Glutamatergic neuron (in vitro differentiated cells): Measurements from ENCODE around the gene MAP7D2. TPM values are rescaled to one million over a fixed set of nuclear protein-coding genes. Genes with fewer than 3 reads are reported as not detected.
A peak's percentile ranks its signal among the peaks of the same experiment; 100 is the strongest.

Experiments used
- DNase-seq: peaks from one replicate; pipeline ENCODE4 v3.0.0; 2022
- H3K27ac Mint-ChIP-seq: one replicate; pipeline ENCODE4 v1.8.0; 2020; ENCODE audit warnings: mild to moderate bottlenecking, mixed read lengths, inconsistent platforms; ENCODE audit not compliant: unreplicated experiment
- H3K27me3 Mint-ChIP-seq: one replicate; pipeline ENCODE4 v1.8.0; 2020; ENCODE audit warnings: mild to moderate bottlenecking, moderate library complexity, mixed read lengths, inconsistent platforms; ENCODE audit not compliant: unreplicated experiment
- H3K36me3 Mint-ChIP-seq: one replicate; pipeline ENCODE4 v1.8.0; 2020; ENCODE audit warnings: mild to moderate bottlenecking, mixed read lengths, inconsistent platforms; ENCODE audit not compliant: unreplicated experiment
- H3K4me1 Mint-ChIP-seq: one replicate; pipeline ENCODE4 v1.8.0; 2020; ENCODE audit warnings: mild to moderate bottlenecking, low read depth, mixed read lengths, inconsistent platforms; ENCODE audit not compliant: unreplicated experiment
- H3K4me3 Mint-ChIP-seq: one replicate; pipeline ENCODE4 v1.8.0; 2020; ENCODE audit warnings: mild to moderate bottlenecking, mixed read lengths, inconsistent platforms; ENCODE audit not compliant: unreplicated experiment
- H3K9me3 Mint-ChIP-seq: one replicate; pipeline ENCODE4 v1.8.0; 2020; ENCODE audit warnings: mild to moderate bottlenecking, moderate library complexity, mixed read lengths, inconsistent platforms; ENCODE audit not compliant: unreplicated experiment
- total RNA-seq: library from RNA; stranded (reverse); fragmentation: NEBNext Ultra II Directional; extraction: Animal tissue kit (Norgen Biotek cat#: 25700); gene quantifications from one replicate; pipeline ENCODE4 v1.2.1, GENCODE V29; 2021; ENCODE audit not compliant: unreplicated experiment
- TF ChIP-seq, protein P1 (sequence below): fragments of 200-600 bp; sonication (generic); IDR thresholded peaks from one replicate; pipeline ENCODE4 v1.5.0; 2021; ENCODE audit not compliant: partially characterized antibody, unreplicated experiment

MAP7D2 gene
- total RNA-seq, 1 donor from 2014 or later = 3.0 TPM

DNA sequence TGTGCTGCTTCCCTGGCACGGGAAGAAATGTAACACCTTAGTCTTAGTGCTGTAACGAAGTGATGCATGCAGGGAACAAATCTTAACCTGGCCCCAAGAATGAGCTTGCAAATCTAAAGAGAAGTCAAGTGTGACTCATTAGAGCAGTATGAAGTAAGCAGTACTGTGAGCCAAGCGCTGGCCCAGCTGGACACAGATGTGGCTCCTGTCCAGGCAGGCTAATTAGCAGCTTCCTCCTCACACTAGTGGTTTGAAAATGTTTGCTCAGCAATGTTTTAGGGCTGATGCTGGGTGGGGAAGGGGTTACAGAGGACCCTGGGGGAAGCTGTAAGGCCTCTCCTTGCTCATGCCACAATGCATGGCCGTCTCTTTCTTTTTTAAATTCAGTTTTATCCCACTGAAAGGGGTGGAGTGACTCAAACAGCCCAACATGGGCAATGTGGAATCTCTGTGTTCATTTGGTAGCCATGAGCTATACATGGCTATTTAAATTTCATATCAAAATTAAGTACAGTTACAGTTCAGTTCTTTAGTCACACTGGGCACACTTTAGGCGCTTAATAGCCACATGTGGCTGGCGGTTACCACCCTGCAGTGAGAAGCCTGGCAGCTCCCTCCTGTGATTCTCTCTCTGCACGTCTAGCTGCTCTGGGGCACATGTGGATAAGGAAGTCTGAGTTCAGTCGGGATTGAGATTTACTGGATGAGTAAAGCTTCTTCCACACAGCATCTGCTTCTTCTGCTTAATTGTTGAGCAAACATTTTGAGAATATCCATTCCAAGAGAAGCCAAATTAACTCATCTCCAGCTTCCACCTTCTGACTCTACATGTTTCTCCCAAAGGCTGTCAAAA lies 48.8 kb downstream of the MAP7D2 start:
- DNase-seq = peak; percentile 32
- peak overlapping the region; percentile 29 for H3K27ac Mint-ChIP-seq
- no peaks in the 10 kb centered on the region for H3K27me3 Mint-ChIP-seq
- H3K4me3 Mint-ChIP-seq = no peak overlapping the region
- peaks cover 3% of the 10 kb centered on the region for H3K9me3 Mint-ChIP-seq
- H3K4me1 Mint-ChIP-seq = peaks cover 9% of the 10 kb centered on the region
- TF ChIP-seq, protein P1, sequence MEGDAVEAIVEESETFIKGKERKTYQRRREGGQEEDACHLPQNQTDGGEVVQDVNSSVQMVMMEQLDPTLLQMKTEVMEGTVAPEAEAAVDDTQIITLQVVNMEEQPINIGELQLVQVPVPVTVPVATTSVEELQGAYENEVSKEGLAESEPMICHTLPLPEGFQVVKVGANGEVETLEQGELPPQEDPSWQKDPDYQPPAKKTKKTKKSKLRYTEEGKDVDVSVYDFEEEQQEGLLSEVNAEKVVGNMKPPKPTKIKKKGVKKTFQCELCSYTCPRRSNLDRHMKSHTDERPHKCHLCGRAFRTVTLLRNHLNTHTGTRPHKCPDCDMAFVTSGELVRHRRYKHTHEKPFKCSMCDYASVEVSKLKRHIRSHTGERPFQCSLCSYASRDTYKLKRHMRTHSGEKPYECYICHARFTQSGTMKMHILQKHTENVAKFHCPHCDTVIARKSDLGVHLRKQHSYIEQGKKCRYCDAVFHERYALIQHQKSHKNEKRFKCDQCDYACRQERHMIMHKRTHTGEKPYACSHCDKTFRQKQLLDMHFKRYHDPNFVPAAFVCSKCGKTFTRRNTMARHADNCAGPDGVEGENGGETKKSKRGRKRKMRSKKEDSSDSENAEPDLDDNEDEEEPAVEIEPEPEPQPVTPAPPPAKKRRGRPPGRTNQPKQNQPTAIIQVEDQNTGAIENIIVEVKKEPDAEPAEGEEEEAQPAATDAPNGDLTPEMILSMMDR = no peak
- H3K36me3 Mint-ChIP-seq = no peaks in the 10 kb centered on the region

DNA sequence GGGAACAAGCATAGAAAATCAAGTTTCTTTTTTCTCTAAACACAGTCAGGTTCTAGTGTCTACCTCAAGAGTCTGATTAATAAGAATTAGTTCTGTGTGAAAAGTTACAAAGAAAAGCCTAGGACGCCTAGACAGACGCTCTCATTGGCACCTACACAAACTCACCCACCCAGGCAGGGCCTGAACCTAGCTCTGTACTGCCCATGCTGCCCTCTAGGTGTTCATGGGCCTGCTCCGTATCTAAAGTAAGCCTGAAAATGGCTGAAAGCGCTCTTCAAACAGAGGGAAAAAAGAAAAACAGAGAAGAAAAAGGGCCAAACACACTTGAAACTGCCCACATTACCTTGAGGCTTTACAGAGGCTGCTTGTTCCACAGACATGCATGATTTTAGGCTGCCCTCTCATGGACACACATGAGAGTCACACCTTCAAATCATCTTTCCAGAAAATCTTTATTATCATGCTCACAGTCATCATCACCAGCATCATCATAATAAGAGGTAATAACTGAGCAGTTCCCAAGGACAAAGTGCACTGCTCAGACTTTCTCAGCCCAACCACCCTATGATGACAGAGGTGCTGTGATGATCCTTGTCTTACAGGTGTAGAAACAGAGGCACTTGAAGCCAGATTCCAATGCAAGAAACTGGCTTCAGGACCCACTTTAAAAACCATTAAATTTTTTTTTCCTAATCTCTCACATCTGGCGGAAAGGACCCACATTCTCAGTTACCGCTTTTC lies 49.6 kb downstream of the MAP7D2 start:
- Mint-ChIP-seq H3K9me3 (peaks cover 3% of the 10 kb centered on the region), H3K27ac (peak overlapping the region; percentile 29), H3K4me3 (no peak overlapping the region), H3K4me1 (peaks cover 9% of the 10 kb centered on the region), H3K27me3 (no peaks in the 10 kb centered on the region), H3K36me3 (no peaks in the 10 kb centered on the region)
- DNase-seq = no peak
- TF ChIP-seq, protein P1 = no peak

DNA sequence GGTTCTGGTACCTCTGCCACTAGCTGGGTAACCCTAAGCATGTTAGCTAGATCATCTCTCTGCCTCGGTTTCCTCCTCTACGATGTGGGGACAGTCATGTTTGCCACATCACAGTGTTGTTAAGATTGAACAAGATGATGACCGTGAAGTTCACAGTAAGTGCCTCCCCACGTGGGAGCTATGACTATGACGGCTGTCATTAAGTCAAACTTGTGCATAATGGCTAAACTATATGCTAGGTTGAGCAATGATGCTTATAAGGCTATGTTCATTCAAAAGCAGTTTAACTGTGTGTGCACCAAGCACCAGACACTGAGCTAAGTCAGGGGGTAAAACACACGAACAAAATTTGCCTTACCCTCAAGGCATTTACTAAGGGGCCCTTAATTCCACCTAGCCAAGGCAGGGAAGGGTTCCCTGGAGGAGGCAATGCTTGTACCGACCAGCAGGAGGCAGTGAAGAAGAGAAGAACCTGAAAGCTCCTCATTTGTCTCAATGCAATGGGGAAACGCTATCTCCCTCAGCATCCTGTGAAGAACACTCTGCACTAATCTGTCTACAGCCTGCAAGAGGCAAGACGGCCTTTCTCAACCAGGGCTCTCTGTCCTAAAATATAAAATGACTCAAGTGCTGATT lies 52.9 kb downstream of the MAP7D2 start:
- no peaks in the 10 kb centered on the region for H3K27me3 Mint-ChIP-seq
- peaks cover 9% of the 10 kb centered on the region for H3K4me1 Mint-ChIP-seq
- no peak overlapping the region for H3K4me3 Mint-ChIP-seq
- no peak overlapping the region for H3K27ac Mint-ChIP-seq
- DNase-seq = no peak
- H3K36me3 Mint-ChIP-seq = no peaks in the 10 kb centered on the region
- H3K9me3 Mint-ChIP-seq = peaks cover 3% of the 10 kb centered on the region
- TF ChIP-seq, protein P1 = no peak

DNA sequence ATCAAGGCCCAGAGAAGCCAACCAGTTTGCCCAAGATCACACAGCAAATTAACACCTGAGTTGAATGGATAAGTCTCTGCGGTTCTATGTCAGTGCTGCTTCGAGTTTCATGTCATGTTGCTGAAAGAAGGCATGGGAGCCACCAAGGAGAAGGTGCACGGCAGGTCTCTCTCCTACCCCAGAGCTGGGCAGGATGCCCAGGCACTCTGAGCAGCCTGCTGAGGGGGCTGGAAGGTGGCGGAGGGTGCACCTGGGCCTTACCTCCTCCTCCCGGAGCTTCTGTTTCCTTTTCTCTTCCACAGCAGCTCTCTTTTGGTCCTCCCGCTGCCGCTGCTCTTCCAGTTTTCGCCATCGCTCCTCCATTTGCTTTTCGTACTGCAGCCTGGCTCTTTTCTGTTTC lies 53.6 kb downstream of the MAP7D2 start:
- Mint-ChIP-seq H3K27me3 (no peaks in the 10 kb centered on the region), H3K4me1 (peaks cover 8% of the 10 kb centered on the region), H3K27ac (no peak overlapping the region), H3K36me3 (no peaks in the 10 kb centered on the region), H3K4me3 (no peak overlapping the region), H3K9me3 (peaks cover 3% of the 10 kb centered on the region)
- TF ChIP-seq, protein P1 = no peak
- DNase-seq = no peak
